H9 (cell line): ENCODE data around the gene HOXD13. TPM values are rescaled to one million over a fixed set of nuclear protein-coding genes. Genes with fewer than 3 reads are reported as not detected.

ENCODE experiments used
- DNase-seq: peaks from one replicate; pipeline ENCODE4 v3.0.0-alpha.2; 2017
- H2AFZ ChIP-seq: one replicate; pipeline ENCODE4 v1.6.1; 2013; ENCODE audit warnings: mild to moderate bottlenecking, low read length, control low read depth, moderate library complexity
- H2AK5ac ChIP-seq: 2 replicates; pipeline ENCODE4 v1.6.1; 2013; ENCODE audit warnings: low read length, control low read depth, mixed read lengths; ENCODE audit not compliant: insufficient read length
- H2BK120ac ChIP-seq: one replicate; pipeline ENCODE4 v1.6.1; 2013; ENCODE audit warnings: low read depth, mild to moderate bottlenecking, low read length, control low read depth, inconsistent platforms; ENCODE audit not compliant: poor library complexity, severe bottlenecking
- H2BK12ac ChIP-seq: 2 replicates; pipeline ENCODE4 v1.6.1; 2013; ENCODE audit warnings: low read length, control low read depth, mixed read lengths, low read depth; ENCODE audit not compliant: insufficient read length
- H2BK15ac ChIP-seq: 2 replicates; pipeline ENCODE4 v1.6.1; 2013; ENCODE audit warnings: low read depth, low read length, control low read depth
- H2BK20ac ChIP-seq: one replicate; pipeline ENCODE4 v1.6.1; 2013; ENCODE audit warnings: low read depth, mild to moderate bottlenecking, low read length, control low read depth, inconsistent platforms; ENCODE audit not compliant: poor library complexity, severe bottlenecking
- H2BK5ac ChIP-seq: 2 replicates; pipeline ENCODE4 v1.6.1; 2013; ENCODE audit warnings: low read length, control low read depth, mixed read lengths; ENCODE audit not compliant: insufficient read length
- H3K14ac ChIP-seq: 2 replicates; pipeline ENCODE4 v1.6.1; 2013; ENCODE audit warnings: low read length, control low read depth; ENCODE audit not compliant: insufficient read depth
- H3K18ac ChIP-seq: 2 replicates; pipeline ENCODE4 v1.6.1; 2013; ENCODE audit warnings: low read depth, mild to moderate bottlenecking, mixed read lengths, low read length, control low read depth; ENCODE audit not compliant: insufficient read length
- H3K23ac ChIP-seq: 2 replicates; pipeline ENCODE4 v1.6.1; 2013; ENCODE audit warnings: low read length, control low read depth, mixed read lengths, low read depth; ENCODE audit not compliant: insufficient read length
- H3K23me2 ChIP-seq: 2 replicates; pipeline ENCODE4 v1.6.1; 2013; ENCODE audit warnings: low read depth, mild to moderate bottlenecking, mixed read lengths, low read length, control low read depth; ENCODE audit not compliant: insufficient read length, poor library complexity, severe bottlenecking
- H3K27ac ChIP-seq: 2 replicates; pipeline ENCODE4 v1.5.1; 2013; ENCODE audit warnings: low read length, control low read depth, mixed read lengths, low read depth; ENCODE audit not compliant: insufficient read length
- H3K27me3 ChIP-seq: 2 replicates; pipeline ENCODE4 v1.6.1; 2013; ENCODE audit warnings: low read length, control low read depth, inconsistent platforms; ENCODE audit not compliant: insufficient read depth
- H3K4ac ChIP-seq: 2 replicates; pipeline ENCODE4 v1.6.1; 2013; ENCODE audit warnings: low read depth, mild to moderate bottlenecking, control low read depth, inconsistent platforms, low read length, moderate library complexity
- H3K4me1 ChIP-seq: 2 replicates; pipeline ENCODE4 v1.6.1; 2013; ENCODE audit warnings: low read length, control low read depth, inconsistent platforms; ENCODE audit not compliant: insufficient read depth
- H3K4me2 ChIP-seq: 2 replicates; pipeline ENCODE4 v1.6.1; 2013; ENCODE audit warnings: low read length, control low read depth, mixed read lengths; ENCODE audit not compliant: insufficient read length, insufficient read depth
- H3K56ac ChIP-seq: 2 replicates; pipeline ENCODE4 v1.6.1; 2013; ENCODE audit warnings: low read depth, mild to moderate bottlenecking, mixed read lengths, low read length, control low read depth; ENCODE audit not compliant: insufficient read length
- H3K79me1 ChIP-seq: 2 replicates; pipeline ENCODE4 v1.6.1; 2013; ENCODE audit warnings: low read depth, mild to moderate bottlenecking, moderate library complexity, low read length, control low read depth, inconsistent platforms; ENCODE audit not compliant: insufficient read depth, poor library complexity, severe bottlenecking
- H3K79me2 ChIP-seq: 2 replicates; pipeline ENCODE4 v1.6.1; 2013; ENCODE audit warnings: low read length, control low read depth, inconsistent platforms; ENCODE audit not compliant: insufficient read depth
- H3K9ac ChIP-seq: 2 replicates; pipeline ENCODE4 v1.6.1; 2013; ENCODE audit warnings: low read length, control low read depth, mixed read lengths; ENCODE audit not compliant: insufficient read length; ENCODE audit errors: extremely low read depth
- H3K9me3 ChIP-seq: one replicate; pipeline ENCODE4 v1.6.1; 2013; ENCODE audit warnings: low read depth, low read length, inconsistent platforms; ENCODE audit not compliant: control insufficient read depth
- H3T11ph ChIP-seq: one replicate; pipeline ENCODE4 v1.6.1; 2013; ENCODE audit warnings: mild to moderate bottlenecking, low read length, control low read depth, inconsistent platforms
- H4K20me1 ChIP-seq: one replicate; pipeline ENCODE4 v1.6.1; 2013; ENCODE audit not compliant: control insufficient read depth, insufficient read length, insufficient read depth
- H4K5ac ChIP-seq: 2 replicates; pipeline ENCODE4 v1.6.1; 2013; ENCODE audit warnings: low read depth, mild to moderate bottlenecking, mixed read lengths, low read length, control low read depth; ENCODE audit not compliant: insufficient read length
- H4K8ac ChIP-seq: replicated peaks from 2 replicates; pipeline ENCODE4 v1.6.1; 2013; ENCODE audit warnings: low read length, control low read depth, mixed read lengths, low read depth; ENCODE audit not compliant: insufficient read length
- H4K91ac ChIP-seq: 2 replicates; pipeline ENCODE4 v1.6.1; 2013; ENCODE audit warnings: low read depth, mild to moderate bottlenecking, moderate library complexity, mixed read lengths, low read length, control low read depth; ENCODE audit not compliant: insufficient read length
- H3K27ac Mint-ChIP-seq, 3 experiments: 2 replicates in 2 of 3; 3 replicates in 1 of 3; pipeline ENCODE4 v1.8.0; 2020 to 2021; ENCODE audit warnings: mixed read lengths in 3 of 3, mild to moderate bottlenecking in 1 of 3, moderate library complexity in 1 of 3
- H3K27me3 Mint-ChIP-seq: 2 replicates; pipeline ENCODE4 v1.8.0; 2021; ENCODE audit warnings: low read depth, mild to moderate bottlenecking, moderate library complexity, mixed read lengths
- H3K36me3 Mint-ChIP-seq, 3 experiments: 2 replicates in 2 of 3; 3 replicates in 1 of 3; pipeline ENCODE4 v1.8.0; 2020 to 2021; ENCODE audit warnings: low read depth in 3 of 3, mixed read lengths in 3 of 3; ENCODE audit not compliant: insufficient read depth in 1 of 3
- H3K4me1 Mint-ChIP-seq, 2 experiments: 2 replicates each; pipeline ENCODE4 v1.8.0; 2020; ENCODE audit warnings: mixed read lengths in 2 of 2
- H3K4me3 Mint-ChIP-seq, 2 experiments: 2 replicates in 1 of 2; 3 replicates in 1 of 2; pipeline ENCODE4 v1.8.0; 2020 to 2021; ENCODE audit warnings: mild to moderate bottlenecking in 2 of 2, mixed read lengths in 2 of 2, moderate library complexity in 1 of 2
- H3K9me3 Mint-ChIP-seq, 2 experiments: 2 replicates in 1 of 2; 3 replicates in 1 of 2; pipeline ENCODE4 v1.8.0; 2020; ENCODE audit warnings: mild to moderate bottlenecking in 2 of 2, mixed read lengths in 2 of 2, moderate library complexity in 1 of 2
- CTCF ChIP-seq: fragments of 200-600 bp; sonication (generic); conservative IDR thresholded peaks from 3 replicates; pipeline ENCODE4 v1.8.0; 2021; ENCODE audit warnings: antibody characterized with exemption, mild to moderate bottlenecking
- WGBS: extraction: QIAGEN DNeasy Blood & Tissue Kit; methylation state at CpG from one replicate; pipeline ENCODE4 v1.1.7; 2013; ENCODE audit warnings: missing lambda C conversion rate, low lambda C conversion rate, mixed read lengths; ENCODE audit not compliant: insufficient read length; ENCODE audit errors: extremely low coverage; 5-methylcytosine and 5-hydroxymethylcytosine counted together
- total RNA-seq: library from RNA; stranded (reverse); gene quantifications from 2 replicates; pipeline ENCODE4 v1.2.1, GENCODE V29; 2021

HOXD13 gene
- total RNA-seq, 1 experiment from 2014 or later: not detected

GRCh38 chr2:176136374-176137251, 44.1 kb downstream of the HOXD13 start:
- H3K27ac ChIP-seq: no peak overlapping the region
- H2AK5ac ChIP-seq: no peak overlapping the region
- H4K5ac ChIP-seq: no peak overlapping the region
- no peak overlapping the region for H3K23ac ChIP-seq
- no peak overlapping the region for H4K8ac ChIP-seq
- no peak overlapping the region for H2BK5ac ChIP-seq
- H4K91ac ChIP-seq: no peak overlapping the region
- no peak overlapping the region for H3K4ac ChIP-seq
- H3K14ac ChIP-seq: no peak overlapping the region
- no peak overlapping the region for H2AFZ ChIP-seq
- H3K18ac ChIP-seq: no peak overlapping the region
- no peaks in the 10 kb centered on the region for H3K79me2 ChIP-seq
- H3K4me1 ChIP-seq: no peaks in the 10 kb centered on the region; the same call in 1 of the 2 replicates
- WGBS: no CpG with 5 or more reads among the region's 71 CpGs
- H3K27ac Mint-ChIP-seq: no peak overlapping the region
- H4K20me1 ChIP-seq: no peaks in the 10 kb centered on the region
- peaks cover 4 to 8% of the 10 kb centered on the region in 2 experiments; a peak in 4 of 5 replicates for H3K9me3 Mint-ChIP-seq
- no peak for TF ChIP-seq CTCF
- H3K23me2 ChIP-seq: peaks cover 8% of the 10 kb centered on the region
- no peak overlapping the region for H3K56ac ChIP-seq
- H3K79me1 ChIP-seq: no peaks in the 10 kb centered on the region
- no peak overlapping the region for H2BK12ac ChIP-seq
- no peaks in the 10 kb centered on the region for H3K9me3 ChIP-seq
- H3T11ph ChIP-seq: no peak overlapping the region
- H3K9ac ChIP-seq: no peak overlapping the region
- H3K4me1 Mint-ChIP-seq: peaks cover 2 to 11% of the 10 kb centered on the region in 2 experiments; a peak in 3 of 4 replicates
- H2BK120ac ChIP-seq: no peak overlapping the region
- H3K4me2 ChIP-seq: peak overlapping the region; percentile 44
- H3K36me3 Mint-ChIP-seq: no peaks in the 10 kb centered on the region
- H3K27me3 ChIP-seq: peaks cover 91% of the 10 kb centered on the region
- peak overlapping the region; percentile 47 to 81 for H3K4me3 Mint-ChIP-seq
- peaks cover 98% of the 10 kb centered on the region for H3K27me3 Mint-ChIP-seq
- peak; percentile 52 for DNase-seq
- no peak overlapping the region for H2BK20ac ChIP-seq
- no peak overlapping the region for H2BK15ac ChIP-seq
